ENCODE data around the gene LILRA5.
"Not testable (repeated sequence)": the region's sequence is repeated elsewhere in the genome, so short reads cannot be mapped to it uniquely, and the experiment has no call there.

Gene LILRA5
- long read RNA-seq = 0 reads

DNA sequence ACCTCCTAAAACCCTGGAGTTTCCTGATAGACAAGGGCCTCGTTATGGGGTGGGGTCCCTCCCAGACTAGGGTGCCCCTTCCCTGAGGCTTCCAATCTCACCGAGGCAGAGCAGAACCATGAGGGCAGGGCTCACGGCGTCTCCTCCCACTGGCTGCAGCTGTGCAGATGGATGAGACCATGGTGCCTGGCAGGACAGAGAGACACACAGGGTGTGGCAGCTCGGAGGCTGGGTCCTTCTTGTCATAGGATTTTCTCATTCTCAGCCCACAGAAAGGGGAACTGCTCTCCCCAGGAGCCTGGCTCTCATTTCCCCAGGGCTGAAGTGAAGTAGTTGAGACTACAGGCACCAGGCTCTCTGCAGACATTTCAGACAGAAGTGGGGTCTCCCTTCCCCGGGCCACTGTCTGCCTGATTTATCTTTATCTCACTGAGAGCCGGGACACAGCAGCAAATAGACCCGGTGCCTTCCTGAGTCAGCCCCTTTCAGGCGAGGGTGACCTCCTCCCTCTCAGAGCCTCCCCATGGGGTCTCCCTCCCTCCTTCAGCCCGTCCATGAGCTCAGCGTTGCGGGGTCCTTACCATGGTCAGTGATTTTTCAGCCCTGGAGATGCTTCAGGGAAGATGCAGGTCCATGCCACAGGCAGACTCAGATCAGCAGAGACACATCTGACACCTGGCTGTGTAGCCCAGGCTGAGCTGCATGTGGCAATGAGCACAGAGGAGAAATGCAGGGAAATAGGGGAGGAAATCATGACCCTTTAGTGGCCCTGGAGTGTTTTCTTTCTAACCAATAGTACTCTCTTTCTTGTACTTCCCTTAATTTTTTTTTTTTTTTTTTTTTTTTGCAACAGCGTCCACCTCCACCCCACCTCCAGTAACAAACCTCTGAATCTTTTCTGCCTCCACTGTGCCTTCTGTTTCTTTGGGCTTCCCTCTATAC is at the start of gene LILRA5:
Gene LILRA5, minus strand, starts transcription at position 731 of the 942 bp plus-strand sequence. Its CDS starts 147 bp downstream, at position 584.
- peak in 1 of 2 experiments; percentile 85 for DNase-seq (ENCODE audit: low read depth in 1 of 2, low spot score in 1 of 2)
- peak within 1 kb of the TSS; percentile 26; the same call in 1 of the 2 replicates for H3K27ac ChIP-seq (replicated peaks)
- H3K4me3 ChIP-seq (replicated peaks; ENCODE audit: insufficient read depth, low read length) = 0 out of 2 replicates have a peak within 1 kb of the TSS, but pooled peaks have one; percentile 1
- peaks cover 13% of the 10 kb centered on the region for H3K27me3 ChIP-seq (ENCODE audit: insufficient read depth, poor library complexity, severe bottlenecking)
- TF ChIP-seq, protein P1, sequence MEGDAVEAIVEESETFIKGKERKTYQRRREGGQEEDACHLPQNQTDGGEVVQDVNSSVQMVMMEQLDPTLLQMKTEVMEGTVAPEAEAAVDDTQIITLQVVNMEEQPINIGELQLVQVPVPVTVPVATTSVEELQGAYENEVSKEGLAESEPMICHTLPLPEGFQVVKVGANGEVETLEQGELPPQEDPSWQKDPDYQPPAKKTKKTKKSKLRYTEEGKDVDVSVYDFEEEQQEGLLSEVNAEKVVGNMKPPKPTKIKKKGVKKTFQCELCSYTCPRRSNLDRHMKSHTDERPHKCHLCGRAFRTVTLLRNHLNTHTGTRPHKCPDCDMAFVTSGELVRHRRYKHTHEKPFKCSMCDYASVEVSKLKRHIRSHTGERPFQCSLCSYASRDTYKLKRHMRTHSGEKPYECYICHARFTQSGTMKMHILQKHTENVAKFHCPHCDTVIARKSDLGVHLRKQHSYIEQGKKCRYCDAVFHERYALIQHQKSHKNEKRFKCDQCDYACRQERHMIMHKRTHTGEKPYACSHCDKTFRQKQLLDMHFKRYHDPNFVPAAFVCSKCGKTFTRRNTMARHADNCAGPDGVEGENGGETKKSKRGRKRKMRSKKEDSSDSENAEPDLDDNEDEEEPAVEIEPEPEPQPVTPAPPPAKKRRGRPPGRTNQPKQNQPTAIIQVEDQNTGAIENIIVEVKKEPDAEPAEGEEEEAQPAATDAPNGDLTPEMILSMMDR (IDR thresholded peaks at IDR 0.05; ENCODE audit: insufficient read depth, low read length) = no peak
- TF ChIP-seq POLR2AphosphoS5 (IDR thresholded peaks at IDR 0.05; ENCODE audit: low read depth) (no peak), SPI1 (IDR thresholded peaks at IDR 0.05; ENCODE audit: borderline replicate concordance, low read depth) (peak; percentile 99)

DNA sequence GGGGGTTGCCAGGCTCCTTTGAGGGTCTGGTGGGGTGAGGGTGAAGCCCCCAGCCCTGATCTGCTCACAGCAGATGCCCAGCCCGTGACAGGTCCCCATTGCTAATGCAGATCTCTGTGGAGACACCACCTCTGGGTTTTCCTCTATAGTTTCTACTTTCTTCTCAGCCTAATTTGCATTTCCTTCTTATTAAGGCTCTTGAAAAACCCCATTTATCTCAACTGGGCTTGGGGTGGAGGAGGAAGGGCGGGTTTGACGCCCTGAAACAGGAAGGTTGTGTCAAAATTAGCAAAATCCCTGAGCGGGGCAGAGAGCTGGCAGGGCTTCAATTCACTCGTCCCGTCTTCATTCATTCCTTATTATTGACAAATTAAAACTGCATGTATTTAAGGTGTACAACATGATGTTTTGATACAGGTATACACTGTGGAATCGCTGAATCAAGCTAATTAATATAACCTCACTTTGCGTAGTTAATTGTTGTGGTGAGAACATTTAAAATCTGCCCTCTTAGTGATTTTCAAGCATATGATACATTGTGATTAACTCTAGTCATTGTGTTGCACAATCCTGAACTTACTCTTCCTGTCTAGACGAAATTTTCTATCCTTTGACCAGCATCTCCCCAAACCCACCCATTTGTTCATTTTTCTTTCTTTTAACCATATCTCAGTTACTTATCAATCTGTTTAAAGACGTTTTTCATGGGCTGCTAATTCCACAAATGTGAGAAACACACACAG is 48.9 kb upstream of the LILRA5 start:
- Histone ChIP-seq H3K27ac (replicated peaks) (peak overlapping the region; percentile 25), H3K4me3 (replicated peaks; ENCODE audit: insufficient read depth, low read length) (peak overlapping the region; percentile 57)
- H3K27me3 ChIP-seq (ENCODE audit: insufficient read depth, poor library complexity, severe bottlenecking); DNase-seq (ENCODE audit: low read depth in 1 of 2, low spot score in 1 of 2): not testable (repeated sequence)

DNA sequence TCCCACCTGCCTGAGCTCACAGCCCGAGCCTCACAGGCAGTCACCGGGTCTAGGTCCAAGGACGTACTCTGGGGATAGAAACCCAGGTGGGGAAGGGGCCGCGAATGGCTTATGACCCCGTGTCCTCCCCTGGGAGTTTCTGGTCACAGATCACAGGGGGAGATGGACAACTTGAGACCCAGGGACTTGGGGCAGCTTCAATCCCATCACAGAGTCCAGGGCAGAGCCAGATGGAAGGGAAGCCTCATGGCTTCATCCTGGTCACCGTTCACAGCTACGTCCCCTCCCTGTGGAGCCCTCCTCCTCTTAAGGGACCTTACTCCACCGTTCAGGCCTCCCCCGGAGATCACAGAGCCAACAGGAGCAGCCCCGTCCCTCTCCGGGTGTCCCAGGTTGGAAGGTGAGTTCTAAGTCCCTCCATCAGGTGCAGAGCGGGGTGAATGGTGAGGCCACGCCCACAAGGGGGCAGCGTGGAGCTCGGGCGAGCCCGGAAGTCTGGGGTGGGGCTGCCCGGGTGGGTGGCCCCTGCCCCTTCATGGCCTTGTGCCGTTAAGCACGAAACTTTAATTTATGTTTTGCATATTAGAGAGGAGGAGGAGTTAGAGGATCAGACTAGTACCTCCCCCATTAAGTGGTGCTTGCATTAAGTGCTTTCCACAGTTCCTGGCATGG is 46.3 kb upstream of the LILRA5 start:
- not testable (repeated sequence) for H3K4me3 ChIP-seq (replicated peaks; ENCODE audit: insufficient read depth, low read length); H3K27ac ChIP-seq (replicated peaks); H3K27me3 ChIP-seq (ENCODE audit: insufficient read depth, poor library complexity, severe bottlenecking); DNase-seq (ENCODE audit: low read depth in 1 of 2, low spot score in 1 of 2)

DNA sequence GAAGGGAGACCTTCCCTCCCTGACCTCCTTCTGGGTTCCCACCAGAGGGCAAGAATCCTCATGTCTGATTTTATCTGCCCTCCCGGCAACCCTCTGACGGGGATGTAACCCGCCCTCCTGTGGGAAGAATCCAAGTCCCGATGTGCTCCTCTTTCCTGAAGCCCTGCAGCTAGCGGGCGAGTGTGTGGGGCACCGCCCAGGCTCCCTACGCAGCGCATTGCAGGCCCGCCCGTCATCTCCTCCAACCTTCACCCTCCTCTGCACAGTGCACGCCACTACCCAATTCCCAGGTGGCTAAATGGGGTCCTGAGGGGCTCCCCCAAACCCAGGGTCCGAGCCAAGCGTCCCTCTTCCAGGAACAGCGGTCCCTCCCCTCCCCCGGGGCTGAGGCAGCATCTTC is 44.4 kb upstream of the LILRA5 start:
- Histone ChIP-seq H3K27ac (replicated peaks) (no peak overlapping the region), H3K27me3 (ENCODE audit: insufficient read depth, poor library complexity, severe bottlenecking) (no peaks in the 10 kb centered on the region), H3K4me3 (replicated peaks; ENCODE audit: insufficient read depth, low read length) (no peak overlapping the region)
- no peak for TF ChIP-seq POLR2AphosphoS5 (IDR thresholded peaks at IDR 0.05; ENCODE audit: low read depth)
- TF ChIP-seq SPI1 (IDR thresholded peaks at IDR 0.05; ENCODE audit: borderline replicate concordance, low read depth) = no peak
- TF ChIP-seq, protein P1 (IDR thresholded peaks at IDR 0.05; ENCODE audit: insufficient read depth, low read length) = no peak
- no peak for TF ChIP-seq GABPA (IDR thresholded peaks at IDR 0.05; ENCODE audit: low read depth)
- TF ChIP-seq, protein P2, sequence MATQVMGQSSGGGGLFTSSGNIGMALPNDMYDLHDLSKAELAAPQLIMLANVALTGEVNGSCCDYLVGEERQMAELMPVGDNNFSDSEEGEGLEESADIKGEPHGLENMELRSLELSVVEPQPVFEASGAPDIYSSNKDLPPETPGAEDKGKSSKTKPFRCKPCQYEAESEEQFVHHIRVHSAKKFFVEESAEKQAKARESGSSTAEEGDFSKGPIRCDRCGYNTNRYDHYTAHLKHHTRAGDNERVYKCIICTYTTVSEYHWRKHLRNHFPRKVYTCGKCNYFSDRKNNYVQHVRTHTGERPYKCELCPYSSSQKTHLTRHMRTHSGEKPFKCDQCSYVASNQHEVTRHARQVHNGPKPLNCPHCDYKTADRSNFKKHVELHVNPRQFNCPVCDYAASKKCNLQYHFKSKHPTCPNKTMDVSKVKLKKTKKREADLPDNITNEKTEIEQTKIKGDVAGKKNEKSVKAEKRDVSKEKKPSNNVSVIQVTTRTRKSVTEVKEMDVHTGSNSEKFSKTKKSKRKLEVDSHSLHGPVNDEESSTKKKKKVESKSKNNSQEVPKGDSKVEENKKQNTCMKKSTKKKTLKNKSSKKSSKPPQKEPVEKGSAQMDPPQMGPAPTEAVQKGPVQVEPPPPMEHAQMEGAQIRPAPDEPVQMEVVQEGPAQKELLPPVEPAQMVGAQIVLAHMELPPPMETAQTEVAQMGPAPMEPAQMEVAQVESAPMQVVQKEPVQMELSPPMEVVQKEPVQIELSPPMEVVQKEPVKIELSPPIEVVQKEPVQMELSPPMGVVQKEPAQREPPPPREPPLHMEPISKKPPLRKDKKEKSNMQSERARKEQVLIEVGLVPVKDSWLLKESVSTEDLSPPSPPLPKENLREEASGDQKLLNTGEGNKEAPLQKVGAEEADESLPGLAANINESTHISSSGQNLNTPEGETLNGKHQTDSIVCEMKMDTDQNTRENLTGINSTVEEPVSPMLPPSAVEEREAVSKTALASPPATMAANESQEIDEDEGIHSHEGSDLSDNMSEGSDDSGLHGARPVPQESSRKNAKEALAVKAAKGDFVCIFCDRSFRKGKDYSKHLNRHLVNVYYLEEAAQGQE (IDR thresholded peaks at IDR 0.05; ENCODE audit: insufficient replicate concordance, low read depth) = no peak
- DNase-seq (ENCODE audit: low read depth in 1 of 2, low spot score in 1 of 2) = no peak

DNA sequence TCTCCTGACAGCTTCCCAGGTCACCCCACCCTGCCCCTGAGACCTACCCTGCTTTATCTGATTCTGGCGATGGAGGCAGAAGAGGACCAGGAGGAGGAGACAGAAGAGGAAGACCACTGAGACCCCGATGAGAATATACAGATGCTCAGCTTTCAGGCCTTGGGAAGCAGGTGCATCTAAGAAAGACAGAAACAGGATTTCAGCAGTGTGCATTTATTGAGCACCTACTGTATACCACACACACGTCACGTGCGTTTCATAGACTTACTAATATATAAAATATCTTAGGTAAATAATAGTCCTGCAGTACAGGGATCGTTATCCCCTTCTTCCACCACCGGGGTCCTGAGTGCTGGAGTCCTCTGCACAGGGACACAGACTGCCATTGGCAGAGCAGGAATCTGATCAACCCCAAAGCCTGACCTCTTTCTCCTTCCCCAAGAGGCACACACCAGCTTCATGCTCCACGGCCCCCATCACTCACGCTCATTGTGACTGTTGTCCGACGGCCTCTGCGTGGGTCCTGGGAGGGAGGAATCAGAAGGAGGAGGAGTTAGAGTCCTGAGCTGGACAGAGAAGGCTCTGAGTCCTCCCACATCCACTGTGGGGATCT is 43.6 kb upstream of the LILRA5 start:
- Histone ChIP-seq H3K27me3 (ENCODE audit: insufficient read depth, poor library complexity, severe bottlenecking) (no peaks in the 10 kb centered on the region), H3K4me3 (replicated peaks; ENCODE audit: insufficient read depth, low read length) (no peak overlapping the region), H3K27ac (replicated peaks) (0 out of 2 replicates have a peak overlapping the region, but pooled peaks have one; percentile 10)
- TF ChIP-seq POLR2AphosphoS5 (IDR thresholded peaks at IDR 0.05; ENCODE audit: low read depth) (no peak; the same call in 1 of the 2 replicates), GABPA (IDR thresholded peaks at IDR 0.05; ENCODE audit: low read depth) (no peak), SPI1 (IDR thresholded peaks at IDR 0.05; ENCODE audit: borderline replicate concordance, low read depth) (no peak)
- TF ChIP-seq, protein P2 (IDR thresholded peaks at IDR 0.05; ENCODE audit: insufficient replicate concordance, low read depth) = no peak
- TF ChIP-seq, protein P1 (IDR thresholded peaks at IDR 0.05; ENCODE audit: insufficient read depth, low read length) = no peak
- no peak for DNase-seq (ENCODE audit: low read depth in 1 of 2, low spot score in 1 of 2)
